HepG2 (cell line): ENCODE measurements around the gene TREH. TPM values are rescaled to one million over a fixed set of nuclear protein-coding genes. Genes with fewer than 3 reads are reported as not detected.

Experiments
- ARNT ChIP-seq: fragments of 450-650 bp; IDR thresholded peaks from 2 replicates; pipeline ENCODE4 v1.6.1; 2017
- CBFB ChIP-seq: sonication (generic); formaldehyde crosslinking; IDR thresholded peaks from 2 replicates; pipeline ENCODE4 v1.4.0; 2020; ENCODE audit warnings: missing genetic modification reagents
- CCDC6 ChIP-seq: sonication (generic); formaldehyde crosslinking; IDR thresholded peaks from 2 replicates; pipeline ENCODE4 v1.8.1; 2022; ENCODE audit warnings: mild to moderate bottlenecking, missing genetic modification reagents, moderate library complexity
- CREB3 ChIP-seq: sonication (generic); formaldehyde crosslinking; IDR thresholded peaks from 2 replicates; pipeline ENCODE4 v1.5.0; 2020; ENCODE audit warnings: missing genetic modification reagents
- ELK4 ChIP-seq: sonication (generic); formaldehyde crosslinking; IDR thresholded peaks from 2 replicates; pipeline ENCODE4 v1.9.0; 2021; ENCODE audit warnings: missing genetic modification reagents, borderline replicate concordance
- FOXA3 ChIP-seq: IDR thresholded peaks from 2 replicates; pipeline ENCODE4 v1.6.1; 2016; ENCODE audit warnings: missing genetic modification reagents, missing compliant biosample characterization
- FOXP1 ChIP-seq, 2 experiments: fragments of 450-650 bp in 1 of 2; IDR thresholded peaks; 2 replicates each; pipeline ENCODE4 v1.6.1; 2017 to 2018; ENCODE audit warnings: antibody characterized with exemption in 1 of 2
- HNRNPK ChIP-seq: fragments of 200-400 bp; formaldehyde crosslinking; IDR thresholded peaks from 2 replicates; pipeline ENCODE4 v1.6.1; 2018; ENCODE audit warnings: low read length, low read depth, moderate library complexity, mild to moderate bottlenecking; ENCODE audit not compliant: poor library complexity, severe bottlenecking
- MYC ChIP-seq: sonication (generic); formaldehyde crosslinking; IDR thresholded peaks from 2 replicates; pipeline ENCODE4 v1.9.0; 2021; ENCODE audit warnings: missing genetic modification reagents, borderline replicate concordance
- NCOR1 ChIP-seq: fragments of 200-600 bp; sonication (generic); IDR thresholded peaks from 2 replicates; pipeline ENCODE4 v1.7.0; 2017; ENCODE audit warnings: antibody characterized with exemption, low read length, borderline replicate concordance
- NKX3-1 ChIP-seq: sonication (generic); formaldehyde crosslinking; IDR thresholded peaks from 2 replicates; pipeline ENCODE4 v1.5.0; 2020; ENCODE audit warnings: missing genetic modification reagents
- NR2F2 ChIP-seq: IDR thresholded peaks from 2 replicates; pipeline ENCODE4 v1.6.1; 2012; ENCODE audit warnings: low read depth, inconsistent platforms, borderline replicate concordance
- NRL ChIP-seq: sonication (generic); formaldehyde crosslinking; IDR thresholded peaks from 2 replicates; pipeline ENCODE4 v1.5.0; 2020; ENCODE audit warnings: missing genetic modification reagents, mild to moderate bottlenecking, moderate library complexity, borderline replicate concordance
- PBX3 ChIP-seq: sonication (generic); formaldehyde crosslinking; IDR thresholded peaks from 2 replicates; pipeline ENCODE4 v1.8.1; 2023; ENCODE audit warnings: missing genetic modification reagents, inconsistent platforms, borderline replicate concordance
- POLR2A ChIP-seq, 2 experiments: IDR thresholded peaks; 2 replicates each; pipeline ENCODE4 v1.6.1; 2011; ENCODE audit warnings: low read depth in 2 of 2, low read length in 2 of 2, mild to moderate bottlenecking in 1 of 2, moderate library complexity in 1 of 2; ENCODE audit not compliant: insufficient read depth in 1 of 2
- POLR2AphosphoS2 ChIP-seq: IDR thresholded peaks from 2 replicates; pipeline ENCODE4 v1.6.1; 2011; ENCODE audit warnings: low read depth, low read length, improper control_type of control experiment
- SUZ12 ChIP-seq: fragments of 150-350 bp; IDR thresholded peaks from 2 replicates; pipeline ENCODE4 v1.6.1; 2014; ENCODE audit warnings: low read depth, low read length
- ZBTB7B ChIP-seq: sonication (generic); formaldehyde crosslinking; IDR thresholded peaks from 2 replicates; pipeline ENCODE4 v1.4.0; 2020; ENCODE audit warnings: missing genetic modification reagents
- ZNF24 ChIP-seq: fragments of 450-650 bp; IDR thresholded peaks from 2 replicates; pipeline ENCODE4 v1.6.1; 2017; ENCODE audit warnings: antibody characterized with exemption, mild to moderate bottlenecking
- ZNF30 ChIP-seq: sonication (generic); formaldehyde crosslinking; IDR thresholded peaks from 2 replicates; pipeline ENCODE4 v1.5.0; 2020; ENCODE audit warnings: mild to moderate bottlenecking, missing genetic modification reagents
- ZNF383 ChIP-seq: sonication (generic); formaldehyde crosslinking; IDR thresholded peaks from 2 replicates; pipeline ENCODE4 v1.4.0; 2020; ENCODE audit warnings: missing genetic modification reagents, mild to moderate bottlenecking, borderline replicate concordance
- ZNF414 ChIP-seq: sonication (generic); formaldehyde crosslinking; IDR thresholded peaks from 2 replicates; pipeline ENCODE4 v1.5.0; 2020; ENCODE audit warnings: missing genetic modification reagents
- ZNF460 ChIP-seq: sonication (generic); formaldehyde crosslinking; IDR thresholded peaks from 2 replicates; pipeline ENCODE4 v1.5.1; 2020; ENCODE audit warnings: missing genetic modification reagents, mild to moderate bottlenecking, borderline replicate concordance
- ZNF629 ChIP-seq: sonication (generic); formaldehyde crosslinking; conservative IDR thresholded peaks from 2 replicates; pipeline ENCODE4 v1.5.0; 2020; ENCODE audit warnings: missing genetic modification reagents
- ZNF639 ChIP-seq: conservative IDR thresholded peaks from 2 replicates; pipeline ENCODE4 v1.6.1; 2018; ENCODE audit warnings: missing genetic modification reagents
- ZNF766 ChIP-seq: sonication (generic); formaldehyde crosslinking; IDR thresholded peaks from 2 replicates; pipeline ENCODE4 v1.5.0; 2020; ENCODE audit warnings: missing genetic modification reagents, borderline replicate concordance
- polyA plus RNA-seq, 8 experiments: library from polyadenylated mRNA; depleted of rRNA in 3 of 8; stranded (reverse) in 7 of 8; unstranded in 1 of 8; fragments of >200 nt; fragmentation: Illumina TruSeq in 4 of 8; extraction: Trizol in 4 of 8; gene quantifications; 2 replicates each; pipeline versions ENCODE4 v1.2.1 to v1.2.3, GENCODE V29; 2011 to 2016; ENCODE audit warnings: low read depth in 4 of 8, missing spikeins in 1 of 8, mixed read lengths in 1 of 8; ENCODE audit not compliant: insufficient read depth in 1 of 8
- total RNA-seq, 5 experiments: library from RNA; depleted of rRNA; stranded (reverse); fragments of >200 nt; fragmentation: Illumina TruSeq; extraction: Trizol; gene quantifications; 2 replicates each; pipeline ENCODE4 v1.2.3, GENCODE V29; 2016; ENCODE audit warnings: low read depth in 1 of 5

Gene TREH
- total and polyA plus RNA-seq, 2 of the 13 experiments (the other 11 are each of a cell fraction or from before 2014, with no cell fraction given): 0.53 to 0.86 TPM

- TF ChIP-seq ZNF460 (CRISPR knock-in tag) (no peak), HNRNPK (peak; percentile 93), POLR2A (IDR thresholded peaks at IDR 0.05; ENCODE audit: insufficient read depth in 1 of 2, low read depth in 2 of 2, low read length in 2 of 2) (peak in 1 of 2 experiments; percentile 23; a peak in 2 of 4 replicates), ZNF629 (no peak), FOXP1 (IDR thresholded peaks at IDR 0.05) (no peak), FOXP1 (CRISPR knock-in tag; IDR thresholded peaks at IDR 0.05) (no peak), ZBTB7B (CRISPR knock-in tag) (0 out of 2 replicates have a peak, but pooled peaks have one; percentile 4), NCOR1 (0 out of 2 replicates have a peak, but pooled peaks have one; percentile 11), NRL (CRISPR knock-in tag) (no peak), SUZ12 (no peak), ARNT (no peak), NKX3-1 (CRISPR knock-in tag) (no peak), CBFB (no peak), ZNF414 (CRISPR knock-in tag) (peak; percentile 58; the same call in 1 of the 2 replicates), MYC (CRISPR knock-in tag) (no peak), ZNF24 (no peak), CREB3 (CRISPR knock-in tag) (no peak), POLR2AphosphoS2 (no peak), FOXA3 (CRISPR knock-in tag) (no peak), ZNF766 (CRISPR knock-in tag) (no peak; the same call in 1 of the 2 replicates), CCDC6 (CRISPR knock-in tag) (no peak; the same call in 1 of the 2 replicates), ELK4 (CRISPR knock-in tag) (no peak), NR2F2 (0 out of 2 replicates have a peak, but pooled peaks have one; percentile 20), ZNF383 (CRISPR knock-in tag) (no peak), PBX3 (CRISPR knock-in tag) (no peak), ZNF30 (CRISPR knock-in tag) (no peak), ZNF639 (CRISPR knock-in tag) (no peak)
These were observed 58.2 kb downstream of the TREH start (continued) for GRCh38 chr11:118621071-118621783.
